ENCODE measurements around the gene UNC79. TPM values are rescaled to one million over a fixed set of nuclear protein-coding genes. Genes with fewer than 3 reads are reported as not detected.

UNC79 gene
- total RNA-seq, 2 experiments from 2014 or later, result not detected

- H3K27me3 Mint-ChIP-seq, result no peaks in the 10 kb centered on the region
- no peak for DNase-seq
- H3K36me3 Mint-ChIP-seq (ENCODE audit: low read depth), result no peaks in the 10 kb centered on the region
- ChIA-PET CTCF (no interaction called here), POLR2A (no interaction called here)
- no peaks in the 10 kb centered on the region for H3K9me3 Mint-ChIP-seq
- H3K4me3 Mint-ChIP-seq, result no peak overlapping the region
- H3K4me1 Mint-ChIP-seq, result no peaks in the 10 kb centered on the region
- no peak overlapping the region for H3K27ac Mint-ChIP-seq
Measured at GRCh38 chr14:93751946-93752655, 321.4 kb downstream of the UNC79 start.

- no peak for DNase-seq
- Mint-ChIP-seq H3K9me3 (no peaks in the 10 kb centered on the region), H3K27me3 (no peaks in the 10 kb centered on the region), H3K4me3 (no peak overlapping the region), H3K4me1 (no peaks in the 10 kb centered on the region), H3K27ac (no peak overlapping the region), H3K36me3 (ENCODE audit: low read depth) (no peaks in the 10 kb centered on the region)
- ChIA-PET CTCF (no interaction called here), POLR2A (no interaction called here)
Measured at GRCh38 chr14:93752980-93753561, 322.3 kb downstream of the UNC79 start.

- no peak for DNase-seq
Measured at GRCh38 chr14:93753647-93754046, 322.9 kb downstream of the UNC79 start.

GRCh38 chr14:93757206-93757605, 326.5 kb downstream of the UNC79 start:
- Mint-ChIP-seq H3K4me3 (no peak overlapping the region), H3K27me3 (peaks cover 17% of the 10 kb centered on the region), H3K27ac (no peak overlapping the region), H3K9me3 (no peaks in the 10 kb centered on the region), H3K4me1 (no peaks in the 10 kb centered on the region), H3K36me3 (ENCODE audit: low read depth) (no peaks in the 10 kb centered on the region)
- DNase-seq, result no peak
- CTCF ChIA-PET, result no interaction called here
- POLR2A ChIA-PET, result interaction anchor here (0.7 kb wide), 1 partner anchor 1894 kb away, joined by 3 read pairs; no protein-coding TSS in a partner anchor

More at GRCh38 chr14:93753647-93754046, 322.9 kb downstream of the UNC79 start:
- CTCF ChIA-PET, result no interaction called here
- Mint-ChIP-seq H3K9me3 (no peaks in the 10 kb centered on the region), H3K27ac (no peak overlapping the region), H3K4me1 (no peaks in the 10 kb centered on the region), H3K27me3 (no peaks in the 10 kb centered on the region), H3K4me3 (no peak overlapping the region), H3K36me3 (ENCODE audit: low read depth) (no peaks in the 10 kb centered on the region)
- POLR2A ChIA-PET, result no interaction called here

Other genes starting within 250 kb of the UNC79 start
- gene MOAP1, start 246.0 kb upstream of the UNC79 start, total RNA-seq, result 10 to 100 TPM; 23.3 to 25.3 TPM
- gene LYSET, start 245.6 kb upstream of the UNC79 start, total RNA-seq, result 10 to 100 TPM; 10.8 to 11.0 TPM
- 10 to 100 TPM; 17.9 to 20.4 TPM for gene GON7, start 223.9 kb upstream of the UNC79 start, total RNA-seq
- gene UBR7, start 223.7 kb upstream of the UNC79 start, total RNA-seq, result 10 to 100 TPM; 43.5 to 45.8 TPM
- gene BTBD7, start 97.9 kb upstream of the UNC79 start, total RNA-seq, result 10 to 100 TPM; 14.1 to 15.6 TPM
- not detected for gene COX8C, start 83.8 kb upstream of the UNC79 start, total RNA-seq

All from activated CD4-positive, alpha-beta T cell treated with anti-CD3 and anti-CD28 coated beads, Interleukin-2, amount 10 ng/mL, durations not matched to agents 7 days and 5 days (primary cell).